22Rv1 (cell line): ENCODE results near the gene CUX1.

Experiments
- H3K27ac ChIP-seq: fragments of 450-650 bp; 2 replicates; pipeline ENCODE4 v1.5.1; 2017
- CTCF ChIP-seq: fragments of 450-650 bp; IDR thresholded peaks from 2 replicates; pipeline ENCODE4 v1.5.1; 2017; ENCODE audit warnings: mild to moderate bottlenecking
- ZFX ChIP-seq: fragments of 450-650 bp; IDR thresholded peaks from 2 replicates; pipeline ENCODE4 v1.6.1; 2017; ENCODE audit warnings: antibody characterized with exemption, borderline replicate concordance

Gene CUX1

GRCh38 chr7:101893341-101894082 is 76.1 kb downstream of the CUX1 start:
- H3K27ac ChIP-seq: no peak overlapping the region
- TF ChIP-seq ZFX (no peak), CTCF (no peak)

GRCh38 chr7:101896316-101896715 is 78.9 kb downstream of the CUX1 start:
- H3K27ac ChIP-seq: no peak overlapping the region
- TF ChIP-seq ZFX: no peak
- no peak for TF ChIP-seq CTCF

GRCh38 chr7:101896941-101897340 is 79.5 kb downstream of the CUX1 start:
- TF ChIP-seq CTCF (no peak), ZFX (no peak)
- no peak overlapping the region for H3K27ac ChIP-seq

GRCh38 chr7:101898106-101898505 is 80.7 kb downstream of the CUX1 start:
- H3K27ac ChIP-seq: no peak overlapping the region
- TF ChIP-seq ZFX (no peak), CTCF (no peak)

- TF ChIP-seq ZFX (no peak), CTCF (no peak)
- H3K27ac ChIP-seq: no peak overlapping the region
Measured at GRCh38 chr7:101899616-101900015, 82.2 kb downstream of the CUX1 start.

- no peak for TF ChIP-seq CTCF
- TF ChIP-seq ZFX: no peak
- no peak overlapping the region for H3K27ac ChIP-seq
Measured at GRCh38 chr7:101900103-101900502, 82.7 kb downstream of the CUX1 start.

- no peak overlapping the region for H3K27ac ChIP-seq
Measured at GRCh38 chr7:101901661-101902491, 84.5 kb downstream of the CUX1 start.

More at GRCh38 chr7:101901661-101902491, 84.5 kb downstream of the CUX1 start:
- no peak for TF ChIP-seq CTCF
- no peak for TF ChIP-seq ZFX
